ENCODE measurements around the gene SOX14. TPM values are rescaled to one million over a fixed set of nuclear protein-coding genes. Genes with fewer than 3 reads are reported as not detected.

SOX14 gene
- total RNA-seq, 1 experiment from 2014 or later, result not detected

GRCh38 chr3:137737208-137737607, 26.9 kb upstream of the SOX14 start:
- ATAC-seq (no peak), DNase-seq (ENCODE audit: low read depth, low spot score) (no peak)
- POLR2A ChIA-PET, result no interaction called here
- BruUV-seq (replicated peaks), result no TSS peak
- Histone ChIP-seq H3K4me1 (ENCODE audit: control insufficient read depth, insufficient read depth, low read length) (no peaks in the 10 kb centered on the region), H3K36me3 (ENCODE audit: control insufficient read depth, insufficient read depth, low read length) (no peaks in the 10 kb centered on the region), H3K9me3 (ENCODE audit: control insufficient read depth, insufficient read depth, low read depth, low read length) (no peaks in the 10 kb centered on the region), H3K4me3 (ENCODE audit: low read depth in 2 of 2, low read length in 2 of 2) (no peak overlapping the region), H3K27ac (ENCODE audit: low read length) (no peak overlapping the region), H3K27me3 (ENCODE audit: control insufficient read depth, insufficient read depth, low read length) (no peaks in the 10 kb centered on the region)
- in situ Hi-C loops (cut with HindIII; ENCODE audit: low pct_unique_long_range_greater_than_20kb, low sequenced_read_pairs), result no loop called here
- intact Hi-C loops (cut with micrococcal nuclease; ENCODE audit: unreplicated experiment), result no loop called here
- CTCF ChIA-PET, result no interaction called here
- TF ChIP-seq POLR2AphosphoS5 (IDR thresholded peaks at IDR 0.05; ENCODE audit: low read depth, low read length) (no peak), REST (IDR thresholded peaks at IDR 0.05; ENCODE audit: insufficient read depth in 1 of 2, low read depth in 2 of 2, low read length in 1 of 2) (no peak), SIN3A (IDR thresholded peaks at IDR 0.05; ENCODE audit: borderline replicate concordance, insufficient read depth, low read depth, low read length) (no peak), TCF7L2 (IDR thresholded peaks at IDR 0.05; ENCODE audit: low read depth, low read length) (no peak), CTCF (IDR thresholded peaks at IDR 0.05) (no peak)

- in situ Hi-C loops (cut with HindIII; ENCODE audit: low pct_unique_long_range_greater_than_20kb, low sequenced_read_pairs) (no loop called here), intact Hi-C loops (cut with micrococcal nuclease; ENCODE audit: unreplicated experiment) (no loop called here)
- Histone ChIP-seq H3K9me3 (ENCODE audit: control insufficient read depth, insufficient read depth, low read depth, low read length) (no peaks in the 10 kb centered on the region), H3K36me3 (ENCODE audit: control insufficient read depth, insufficient read depth, low read length) (no peaks in the 10 kb centered on the region), H3K27me3 (ENCODE audit: control insufficient read depth, insufficient read depth, low read length) (no peaks in the 10 kb centered on the region), H3K4me1 (ENCODE audit: control insufficient read depth, insufficient read depth, low read length) (no peaks in the 10 kb centered on the region), H3K27ac (ENCODE audit: low read length) (no peak overlapping the region), H3K4me3 (ENCODE audit: low read depth in 2 of 2, low read length in 2 of 2) (no peak overlapping the region)
- no peak for ATAC-seq
- no TSS peak for BruUV-seq (replicated peaks)
- no peak for DNase-seq (ENCODE audit: low read depth, low spot score)
- POLR2A ChIA-PET, result no interaction called here
- CTCF ChIA-PET, result no interaction called here
- TF ChIP-seq POLR2AphosphoS5 (IDR thresholded peaks at IDR 0.05; ENCODE audit: low read depth, low read length), result no peak
These were observed 25.4 kb upstream of the SOX14 start for GRCh38 chr3:137738710-137739109.

GRCh38 chr3:137743608-137744007, 20.5 kb upstream of the SOX14 start:
- intact Hi-C loops (cut with micrococcal nuclease; ENCODE audit: unreplicated experiment), result no loop called here
- CTCF ChIA-PET, result no interaction called here
- BruUV-seq (replicated peaks), result no TSS peak
- H3K27ac ChIP-seq (ENCODE audit: low read length), result no peak overlapping the region
- DNase-seq (ENCODE audit: low read depth, low spot score), result no peak
- POLR2A ChIA-PET, result no interaction called here
- H3K4me1 ChIP-seq (ENCODE audit: control insufficient read depth, insufficient read depth, low read length), result no peaks in the 10 kb centered on the region
- ATAC-seq, result no peak
- in situ Hi-C loops (cut with HindIII; ENCODE audit: low pct_unique_long_range_greater_than_20kb, low sequenced_read_pairs), result no loop called here
- no peaks in the 10 kb centered on the region for H3K36me3 ChIP-seq (ENCODE audit: control insufficient read depth, insufficient read depth, low read length)
- TF ChIP-seq TCF7L2 (IDR thresholded peaks at IDR 0.05; ENCODE audit: low read depth, low read length) (no peak), CTCF (IDR thresholded peaks at IDR 0.05) (no peak)
- H3K4me3 ChIP-seq (ENCODE audit: low read depth in 2 of 2, low read length in 2 of 2), result no peak overlapping the region
- no peaks in the 10 kb centered on the region for H3K9me3 ChIP-seq (ENCODE audit: control insufficient read depth, insufficient read depth, low read depth, low read length)
- H3K27me3 ChIP-seq (ENCODE audit: control insufficient read depth, insufficient read depth, low read length), result 0 out of 2 replicates have a peak, but pooled peaks cover 2% of the 10 kb centered on the region
